Activated CD8-positive, alpha-beta memory T cell treated with anti-CD3 and anti-CD28 coated beads for 48 hours (primary cell): Measurements from ENCODE around the gene HNRNPH2.

Experiments
- DNase-seq, 3 experiments: peaks; one replicate each; pipeline ENCODE4 v3.0.0-alpha.2; 2020; ENCODE audit warnings: low read depth in 2 of 3, low spot score in 2 of 3

Gene HNRNPH2

GRCh38 chrX:101407748-101408531 lies at the start of gene HNRNPH2, which contains the start of gene GLA:
TSS of gene HNRNPH2 (plus strand) at chrX:101408222. CDS start at chrX:101411989, 3,767 bp downstream.
TSS of gene GLA (minus strand) at chrX:101407925. CDS start at chrX:101407903, 22 bp downstream.
- peak; percentile 31 to 62 (median 59) for DNase-seq

- DNase-seq: no peak
These were observed 48.1 kb upstream of the HNRNPH2 start for GRCh38 chrX:101359966-101360365.

DNA sequence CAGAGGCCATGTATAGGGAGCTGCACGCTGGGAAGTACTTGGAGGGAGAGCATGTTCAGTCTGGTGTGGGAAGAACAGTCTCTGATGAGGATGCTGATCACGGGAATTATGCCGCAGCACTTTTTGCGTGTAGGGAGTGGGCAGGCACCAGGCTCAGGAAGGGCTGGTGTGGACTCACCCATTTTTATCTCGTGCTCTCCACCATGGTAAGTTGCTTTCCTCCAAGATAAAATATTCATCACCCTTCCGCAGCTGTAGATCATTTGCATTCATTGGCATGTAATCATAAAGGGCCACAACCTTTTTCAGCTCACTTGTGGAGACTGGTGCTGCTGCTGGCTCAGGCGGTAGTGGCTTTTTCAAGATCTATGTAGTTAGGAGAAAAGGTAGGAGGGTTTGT lies 47.6 kb upstream of the HNRNPH2 start:
- DNase-seq: no peak

- DNase-seq: no peak
These were observed 45.9 kb upstream of the HNRNPH2 start for GRCh38 chrX:101362116-101362515.

- DNase-seq: no peak
These were observed 45.3 kb upstream of the HNRNPH2 start for GRCh38 chrX:101362757-101363156.

- no peak for DNase-seq
These were observed 42.7 kb upstream of the HNRNPH2 start for GRCh38 chrX:101365301-101365795.

GRCh38 chrX:101368800-101369199 lies 39.2 kb upstream of the HNRNPH2 start:
- no peak for DNase-seq

DNA sequence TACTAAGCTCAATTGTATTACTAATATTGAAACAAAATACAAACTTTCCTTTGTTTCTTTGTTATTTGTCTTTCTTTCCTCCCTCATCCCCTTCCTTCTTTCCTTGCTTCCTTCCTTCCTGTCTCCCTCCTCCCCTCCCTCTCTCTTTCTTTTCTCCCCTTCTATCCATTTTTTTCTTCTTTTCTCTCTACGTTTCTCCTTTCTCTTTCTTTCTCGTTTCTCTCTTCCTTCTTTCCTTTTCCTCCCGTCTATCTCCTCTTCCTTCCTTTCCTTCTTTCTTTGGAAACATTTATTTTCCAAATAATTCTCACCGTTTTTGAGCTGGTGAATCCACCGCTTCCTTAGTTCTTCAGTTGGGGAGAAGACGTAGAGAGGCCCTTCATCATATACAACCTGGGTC lies 38.3 kb upstream of the HNRNPH2 start:
- DNase-seq: no peak

DNA sequence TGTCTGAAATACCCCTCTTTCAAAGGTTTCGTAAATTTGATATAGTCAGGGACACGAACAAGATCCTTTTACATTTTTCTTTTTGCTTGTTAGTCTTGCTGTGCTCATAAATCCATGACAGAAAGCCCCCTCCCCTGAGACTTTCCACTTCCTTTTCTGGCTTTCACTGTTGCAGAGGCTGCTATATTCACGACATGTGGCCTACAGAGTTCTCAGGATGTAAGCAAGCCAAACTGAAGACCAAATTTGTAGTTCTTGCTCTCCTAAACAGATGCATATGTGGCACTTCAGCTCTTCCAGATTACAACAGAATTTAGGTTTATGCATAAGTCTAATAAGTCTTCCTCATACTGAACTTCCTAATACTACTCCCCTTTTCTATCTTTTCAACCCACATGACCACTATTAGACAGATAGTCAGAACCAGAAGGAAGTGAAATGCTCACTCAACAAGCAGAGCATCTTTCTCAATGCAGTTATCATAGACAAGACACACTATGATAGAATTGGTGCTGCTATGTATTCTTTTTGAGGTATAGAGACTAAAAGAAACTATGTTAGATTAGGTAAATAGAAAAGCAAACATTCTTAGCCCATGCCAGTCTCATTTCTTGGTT lies 37.0 kb upstream of the HNRNPH2 start:
- DNase-seq: no peak

DNA sequence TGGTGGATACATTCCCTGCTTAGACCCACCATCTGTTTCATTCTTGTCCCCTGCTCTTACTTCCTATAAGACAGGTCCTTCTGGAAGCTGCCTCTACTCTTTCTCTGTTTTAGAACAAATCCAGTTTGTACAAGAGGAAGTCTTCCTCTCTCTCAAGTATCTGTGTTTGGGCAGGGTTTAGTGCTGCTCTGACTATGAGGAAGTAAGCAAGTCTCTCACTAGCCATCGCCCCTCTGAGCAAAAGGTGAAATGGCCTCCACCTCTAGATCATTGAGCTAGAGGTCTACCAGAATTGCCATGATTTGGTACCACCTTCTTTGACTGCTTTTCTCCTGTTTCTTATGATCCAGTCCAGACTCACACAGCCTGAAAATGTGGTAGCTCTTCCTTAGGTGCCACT lies 30.5 kb upstream of the HNRNPH2 start:
- no peak for DNase-seq

GRCh38 chrX:101383679-101384205 lies 24.3 kb upstream of the HNRNPH2 start:
- DNase-seq: no peak

- no peak for DNase-seq
These were observed 22.9 kb upstream of the HNRNPH2 start for GRCh38 chrX:101385026-101385684.

DNA sequence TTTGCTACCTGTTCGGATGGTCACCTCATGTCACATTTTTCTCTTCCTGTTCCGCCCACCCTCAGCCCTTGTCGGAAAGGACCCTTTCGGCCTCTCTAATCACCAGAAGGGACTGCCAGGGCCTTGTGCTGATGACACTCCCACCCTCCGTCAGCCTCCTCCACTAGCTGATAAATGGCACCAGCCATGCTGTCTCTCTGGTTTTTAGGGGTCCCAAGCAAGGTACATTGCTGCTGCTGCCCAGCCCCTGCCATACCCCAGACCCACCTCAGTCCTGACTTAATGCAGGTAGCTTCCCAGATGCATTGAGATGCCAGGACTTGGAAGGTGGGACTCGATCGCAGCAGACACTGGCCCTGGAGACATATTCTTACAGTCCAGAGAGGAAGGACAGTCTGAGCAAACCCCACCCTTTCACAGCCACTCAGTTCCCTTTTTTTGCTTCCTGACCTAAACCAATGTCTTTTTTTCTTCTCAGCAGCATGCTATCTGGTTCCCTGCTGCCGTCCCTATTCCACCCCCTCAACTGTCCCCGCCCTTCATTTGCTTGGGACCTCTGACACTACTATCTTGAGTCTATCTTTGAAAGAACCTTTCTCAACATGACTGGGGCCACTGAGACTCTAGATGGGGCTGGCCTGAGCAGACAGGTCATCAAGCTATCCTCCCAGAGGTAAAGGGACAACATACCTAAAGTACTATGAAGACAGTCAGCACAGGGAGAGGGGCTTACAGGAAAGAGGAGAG lies 22.1 kb upstream of the HNRNPH2 start, which contains the start of gene BTK:
Gene BTK, minus strand, starts transcription at position 397 of the 747 bp plus-strand sequence. CDS start 10,907 bp downstream, outside the sequence.
- no peak for DNase-seq

GRCh38 chrX:101386542-101386885 lies 21.5 kb upstream of the HNRNPH2 start:
- no peak for DNase-seq

DNA sequence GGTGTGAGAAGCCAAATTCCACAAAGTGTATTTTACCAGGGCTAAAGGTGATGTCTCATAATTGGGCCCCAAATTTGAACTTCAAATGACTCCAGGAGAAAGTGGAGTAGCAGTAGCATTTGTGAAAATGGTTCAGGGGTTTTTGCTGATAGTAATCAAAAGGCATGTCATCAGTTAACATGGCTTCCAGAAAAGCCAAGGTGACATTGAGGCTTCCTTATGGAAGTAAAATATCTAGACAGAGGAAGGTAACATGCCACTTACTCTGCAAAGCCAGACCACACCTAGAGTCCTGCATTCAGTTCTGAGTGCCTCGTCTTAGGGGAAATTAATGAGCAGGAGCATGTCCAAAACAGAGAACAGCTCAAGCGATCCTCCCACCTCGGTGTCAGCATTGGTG lies 19.4 kb upstream of the HNRNPH2 start:
- no peak for DNase-seq

DNA sequence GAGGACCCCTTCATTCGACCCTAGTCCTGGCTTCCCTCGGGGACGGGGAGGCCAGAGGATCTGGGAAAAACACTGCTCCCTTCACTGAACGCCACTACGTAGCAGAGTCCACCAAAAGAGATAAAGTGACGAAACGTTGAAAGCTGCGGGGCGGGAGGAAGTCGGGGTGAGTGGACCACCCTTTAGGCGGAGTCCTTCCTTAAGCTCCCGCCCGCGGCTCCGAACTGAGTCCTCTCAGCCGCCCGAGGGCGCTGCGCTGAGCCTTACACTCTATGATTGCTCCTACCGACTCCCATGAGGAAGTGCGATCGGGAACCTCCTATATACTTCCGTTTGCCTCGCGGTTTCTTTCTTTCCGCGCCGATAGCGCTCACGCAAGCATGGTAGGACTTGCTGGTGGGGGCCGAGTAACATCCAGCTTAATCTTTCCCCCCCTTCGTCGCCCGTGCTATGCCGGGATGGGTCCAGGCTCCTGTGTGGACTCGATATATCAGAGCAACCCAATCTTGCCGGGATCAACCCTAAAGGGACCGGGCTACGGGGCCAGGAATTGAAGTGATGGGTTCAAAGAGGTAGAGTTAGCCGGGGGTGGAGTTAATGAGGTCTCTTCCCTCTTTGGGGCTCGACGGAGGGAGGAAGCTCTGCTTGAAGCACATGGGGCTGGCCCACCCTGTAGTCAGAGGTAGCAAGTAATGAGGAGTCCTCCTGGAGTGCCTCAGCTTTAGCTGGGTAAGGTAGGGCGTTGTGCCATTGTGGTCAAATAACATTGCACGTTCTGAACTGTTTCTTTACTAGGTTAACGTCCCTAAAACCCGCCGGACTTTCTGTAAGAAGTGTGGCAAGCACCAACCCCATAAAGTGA lies 17.1 kb upstream of the HNRNPH2 start, which contains the start of gene RPL36A:
Gene RPL36A, plus strand, starts transcription at position 348 of the 862 bp plus-strand sequence. Its CDS starts 33 bp downstream, at position 381.
- DNase-seq: peak; percentile 46 to 67 (median 60)

DNA sequence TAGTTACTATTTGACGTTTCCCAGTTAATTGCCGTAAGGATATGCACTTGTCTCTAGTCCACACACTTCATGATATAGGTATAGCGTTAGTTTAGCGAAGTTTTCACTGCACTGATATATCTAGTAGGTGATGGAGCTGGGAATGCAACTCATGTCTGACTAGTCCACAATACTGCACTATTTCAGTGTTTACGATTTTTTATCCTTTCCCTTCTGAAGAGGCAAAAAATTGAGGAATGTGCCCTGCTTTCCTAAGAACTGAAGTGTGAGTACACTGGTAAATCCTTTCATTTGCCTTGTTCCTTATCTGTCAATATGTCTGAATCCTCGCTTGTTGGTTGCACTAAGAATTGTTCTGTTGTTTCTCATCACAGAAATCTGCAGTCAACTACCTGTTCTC lies 16.2 kb upstream of the HNRNPH2 start:
- no peak for DNase-seq

- DNase-seq: no peak
These were observed 14.3 kb upstream of the HNRNPH2 start for GRCh38 chrX:101393530-101394305.

DNA sequence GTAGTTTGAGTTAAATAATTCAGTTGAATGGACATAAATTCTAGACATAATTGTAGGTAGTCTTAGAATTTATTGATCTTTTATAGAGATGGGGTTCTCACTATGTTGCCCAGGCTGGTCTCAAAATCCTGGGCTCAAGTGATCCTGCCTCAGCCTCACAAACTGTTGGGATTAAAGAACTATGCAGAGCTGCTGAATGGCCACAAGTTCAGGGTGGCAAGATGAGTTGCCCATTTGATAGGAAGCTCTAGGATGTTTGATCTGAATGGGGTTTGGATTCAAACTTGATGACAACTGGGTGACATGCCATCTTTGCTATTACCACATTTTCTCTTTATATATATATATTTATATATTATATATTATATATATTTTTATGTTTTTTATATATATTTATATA lies 13.7 kb upstream of the HNRNPH2 start:
- no peak for DNase-seq
